K562 (cell line): ENCODE results near the gene PA2G4. TPM values are rescaled to one million over a fixed set of nuclear protein-coding genes. Genes with fewer than 3 reads are reported as not detected.

Experiments used
- HBP1 ChIP-seq: fragments of 450-650 bp; formaldehyde crosslinking; IDR thresholded peaks from 2 replicates; pipeline ENCODE4 v1.4.0; 2022; ENCODE audit warnings: missing genetic modification characterization
- LEF1 ChIP-seq: fragments of 450-650 bp; IDR thresholded peaks from 2 replicates; pipeline ENCODE4 v1.6.1; 2016; ENCODE audit warnings: mild to moderate bottlenecking
- MED1 ChIP-seq: sonication (generic); formaldehyde crosslinking; IDR thresholded peaks from 2 replicates; pipeline ENCODE4 v1.8.1; 2023; ENCODE audit warnings: missing genetic modification reagents, borderline replicate concordance
- NFATC3 ChIP-seq: fragments of 450-650 bp; IDR thresholded peaks from 2 replicates; pipeline ENCODE4 v1.6.1; 2017; ENCODE audit warnings: mild to moderate bottlenecking
- NFE2 ChIP-seq: IDR thresholded peaks from 2 replicates; pipeline ENCODE4 v1.6.1; 2014; ENCODE audit warnings: antibody characterized with exemption, low read depth
- NR2C1 ChIP-seq, 2 experiments: fragments of 450-650 bp; IDR thresholded peaks; 2 replicates each; pipeline ENCODE4 v1.6.1; 2017; ENCODE audit warnings: mild to moderate bottlenecking in 2 of 2, antibody characterized with exemption in 1 of 2, inconsistent platforms in 1 of 2, missing compliant biosample characterization in 1 of 2, missing genetic modification characterization in 1 of 2
- NR3C1 ChIP-seq: sonication (generic); formaldehyde crosslinking; IDR thresholded peaks from 2 replicates; pipeline ENCODE4 v1.8.1; 2022; ENCODE audit warnings: missing genetic modification reagents
- RBM25 ChIP-seq: fragments of 200-400 bp; formaldehyde crosslinking; IDR thresholded peaks from 2 replicates; pipeline ENCODE4 v1.6.1; 2018; ENCODE audit warnings: low read length, low read depth, moderate library complexity; ENCODE audit not compliant: severe bottlenecking
- SAP30 ChIP-seq: fragments of 200-600 bp; sonication (generic); IDR thresholded peaks from 2 replicates; pipeline ENCODE4 v1.6.1; 2012; ENCODE audit warnings: borderline replicate concordance, low read depth, mild to moderate bottlenecking, moderate library complexity, low read length, control low read depth, inconsistent platforms; ENCODE audit not compliant: insufficient read depth, poor library complexity, severe bottlenecking
- ZNF197 ChIP-seq: fragments of 200-800 bp; sonication (Bioruptor generic); IDR thresholded peaks from 2 replicates; pipeline ENCODE4 v1.6.1; 2016; ENCODE audit warnings: low read depth, missing genetic modification characterization, missing compliant biosample characterization
- ZNF224 ChIP-seq: sonication (generic); formaldehyde crosslinking; IDR thresholded peaks from 2 replicates; pipeline ENCODE4 v1.8.0; 2022; ENCODE audit warnings: mild to moderate bottlenecking, missing genetic modification reagents
- ZNF239 ChIP-seq: fragments of 250-450 bp; sonication (Bioruptor Pico); IDR thresholded peaks from 2 replicates; pipeline ENCODE4 v1.4.0; 2020; ENCODE audit warnings: mild to moderate bottlenecking
- ZNF282 ChIP-seq: sonication (generic); formaldehyde crosslinking; IDR thresholded peaks from 2 replicates; pipeline ENCODE4 v1.8.1; 2023; ENCODE audit warnings: missing genetic modification reagents
- ZNF57 ChIP-seq: fragments of 450-650 bp; formaldehyde crosslinking; IDR thresholded peaks from 2 replicates; pipeline ENCODE4 v1.4.0; 2020; ENCODE audit warnings: mild to moderate bottlenecking, moderate library complexity
- ZNF707 ChIP-seq: fragments of 250-450 bp; sonication (Bioruptor Pico); conservative IDR thresholded peaks from 2 replicates; pipeline ENCODE4 v1.8.0; 2022; ENCODE audit warnings: inconsistent platforms, mild to moderate bottlenecking, moderate library complexity
- ZNF766 ChIP-seq: fragments of 200-800 bp; sonication (Bioruptor generic); conservative IDR thresholded peaks from 2 replicates; pipeline ENCODE4 v1.6.1; 2016; ENCODE audit warnings: missing genetic modification characterization, missing compliant biosample characterization
- ZNF785 ChIP-seq: fragments of 250-450 bp; sonication (Bioruptor Pico); IDR thresholded peaks from 2 replicates; pipeline ENCODE4 v1.4.0; 2020; ENCODE audit warnings: mild to moderate bottlenecking
- polyA plus RNA-seq, 8 experiments: library from polyadenylated mRNA; depleted of rRNA in 4 of 8; stranded (reverse) in 5 of 8; unstranded in 3 of 8; fragments of >200 nt; fragmentation: Nextera tagmentation in 2 of 8; fragmentation: Illumina TruSeq in 1 of 8; extraction: Ambion mirVana in 2 of 8; extraction: Trizol in 1 of 8; gene quantifications; 2 replicates each; pipeline versions ENCODE4 v1.2.1 to v1.2.3, GENCODE V29; 2011 to 2014; ENCODE audit warnings: inconsistent platforms in 1 of 8, missing spikeins in 1 of 8
- total RNA-seq, 7 experiments: library from RNA; depleted of rRNA in 6 of 7; stranded (reverse); fragments of >200 nt in 6 of 7; fragmentation: Illumina TruSeq in 2 of 7; extraction: Trizol in 2 of 7; gene quantifications; 2 replicates each; pipeline versions ENCODE4 v1.2.1 to v1.2.3, GENCODE V29; 2011 to 2021; ENCODE audit warnings: low replicate concordance in 1 of 7
- TF ChIP-seq, protein P1 (sequence below): fragments of 250-450 bp; sonication (Bioruptor Pico); IDR thresholded peaks from 2 replicates; pipeline ENCODE4 v1.5.0; 2022; ENCODE audit warnings: mild to moderate bottlenecking
- TF ChIP-seq, protein P2 (sequence below): fragments of 250-450 bp; sonication (Bioruptor Pico); IDR thresholded peaks from 2 replicates; pipeline ENCODE4 v1.4.0; 2020; ENCODE audit warnings: mild to moderate bottlenecking, moderate library complexity, borderline replicate concordance
- TF ChIP-seq, protein P3 (sequence below): fragments of 450-650 bp; formaldehyde crosslinking; IDR thresholded peaks from 2 replicates; pipeline ENCODE4 v1.4.0; 2022; ENCODE audit warnings: missing genetic modification characterization

PA2G4 gene
- total and polyA plus RNA-seq, 9 of the 15 experiments (the other 6 are each of a cell fraction or from before 2014, with no cell fraction given), result 230 to 925 (median 638) TPM

DNA sequence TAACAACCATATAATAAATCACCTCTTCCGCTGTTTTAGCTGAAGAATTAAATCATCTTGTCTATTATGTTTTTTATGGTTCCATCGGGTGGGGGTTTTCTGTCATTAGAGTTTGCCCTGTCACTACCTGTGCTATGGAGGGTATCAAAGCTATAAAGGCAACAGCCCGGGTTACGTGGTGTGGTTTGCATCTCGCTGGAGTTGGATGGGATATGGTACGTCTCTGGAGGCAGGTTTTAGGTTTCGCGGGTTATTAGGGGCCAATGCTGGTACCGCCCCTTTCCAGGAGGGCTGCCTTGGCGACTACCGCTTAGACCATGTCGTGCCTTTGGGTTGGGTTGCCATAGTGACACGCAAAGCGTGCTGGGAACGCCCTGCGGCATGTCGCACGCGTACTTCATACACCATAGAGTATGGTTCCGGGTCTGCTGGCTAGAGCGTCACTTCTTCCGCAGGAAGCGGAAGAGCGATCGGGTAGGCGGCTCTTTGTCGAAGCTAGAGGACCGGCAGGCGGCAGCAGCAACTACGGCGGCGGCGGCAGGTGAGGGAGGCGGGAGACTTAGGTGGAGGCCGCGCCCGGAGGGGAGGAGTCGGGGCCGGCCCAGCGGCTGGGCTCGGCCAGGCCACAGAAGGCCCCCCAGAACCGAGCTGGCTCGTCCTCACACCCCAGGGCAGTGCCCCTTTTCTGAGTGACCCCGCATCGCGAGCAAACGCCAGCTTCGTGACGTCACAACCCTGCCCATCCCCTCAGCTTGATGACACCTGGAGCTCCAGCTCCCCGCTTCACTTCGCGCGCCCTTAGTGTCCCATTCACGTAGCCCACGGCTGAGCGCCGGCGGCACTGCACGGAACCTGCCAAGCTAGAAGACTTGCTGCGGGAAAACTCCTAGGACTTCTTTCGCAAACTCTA, 13.7 kb downstream of the PA2G4 start, which contains the start of gene ZC3H10 (continued):
- TF ChIP-seq ZNF239 (CRISPR knock-in tag) (no peak), ZNF766 (0 out of 2 replicates have a peak, but pooled peaks have one; percentile 58), ZNF785 (no peak), ZNF282 (CRISPR knock-in tag) (no peak), ZNF707 (CRISPR knock-in tag) (no peak; the same call in 1 of the 2 replicates), NFE2 (0 out of 2 replicates have a peak, but pooled peaks have one; percentile 1), LEF1 (peak; percentile 30; the same call in 1 of the 2 replicates), SAP30 (peak; percentile 35), HBP1 (CRISPR knock-in tag) (peak; percentile 98), NR3C1 (CRISPR knock-in tag) (no peak), NFATC3 (peak; percentile 54; the same call in 1 of the 2 replicates), ZNF224 (no peak), RBM25 (no peak), MED1 (CRISPR knock-in tag) (no peak), NR2C1 (IDR thresholded peaks at IDR 0.05) (peak; percentile 97), NR2C1 (tag; IDR thresholded peaks at IDR 0.05) (peak; percentile 99), ZNF57 (CRISPR knock-in tag) (no peak), ZNF197 (CRISPR knock-in tag) (no peak)
- TF ChIP-seq, protein P1, sequence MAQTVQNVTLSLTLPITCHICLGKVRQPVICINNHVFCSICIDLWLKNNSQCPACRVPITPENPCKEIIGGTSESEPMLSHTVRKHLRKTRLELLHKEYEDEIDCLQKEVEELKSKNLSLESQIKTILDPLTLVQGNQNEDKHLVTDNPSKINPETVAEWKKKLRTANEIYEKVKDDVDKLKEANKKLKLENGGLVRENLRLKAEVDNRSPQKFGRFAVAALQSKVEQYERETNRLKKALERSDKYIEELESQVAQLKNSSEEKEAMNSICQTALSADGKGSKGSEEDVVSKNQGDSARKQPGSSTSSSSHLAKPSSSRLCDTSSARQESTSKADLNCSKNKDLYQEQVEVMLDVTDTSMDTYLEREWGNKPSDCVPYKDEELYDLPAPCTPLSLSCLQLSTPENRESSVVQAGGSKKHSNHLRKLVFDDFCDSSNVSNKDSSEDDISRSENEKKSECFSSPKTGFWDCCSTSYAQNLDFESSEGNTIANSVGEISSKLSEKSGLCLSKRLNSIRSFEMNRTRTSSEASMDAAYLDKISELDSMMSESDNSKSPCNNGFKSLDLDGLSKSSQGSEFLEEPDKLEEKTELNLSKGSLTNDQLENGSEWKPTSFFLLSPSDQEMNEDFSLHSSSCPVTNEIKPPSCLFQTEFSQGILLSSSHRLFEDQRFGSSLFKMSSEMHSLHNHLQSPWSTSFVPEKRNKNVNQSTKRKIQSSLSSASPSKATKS (CRISPR knock-in tag), result 0 out of 2 replicates have a peak, but pooled peaks have one; percentile 56
- TF ChIP-seq, protein P2, sequence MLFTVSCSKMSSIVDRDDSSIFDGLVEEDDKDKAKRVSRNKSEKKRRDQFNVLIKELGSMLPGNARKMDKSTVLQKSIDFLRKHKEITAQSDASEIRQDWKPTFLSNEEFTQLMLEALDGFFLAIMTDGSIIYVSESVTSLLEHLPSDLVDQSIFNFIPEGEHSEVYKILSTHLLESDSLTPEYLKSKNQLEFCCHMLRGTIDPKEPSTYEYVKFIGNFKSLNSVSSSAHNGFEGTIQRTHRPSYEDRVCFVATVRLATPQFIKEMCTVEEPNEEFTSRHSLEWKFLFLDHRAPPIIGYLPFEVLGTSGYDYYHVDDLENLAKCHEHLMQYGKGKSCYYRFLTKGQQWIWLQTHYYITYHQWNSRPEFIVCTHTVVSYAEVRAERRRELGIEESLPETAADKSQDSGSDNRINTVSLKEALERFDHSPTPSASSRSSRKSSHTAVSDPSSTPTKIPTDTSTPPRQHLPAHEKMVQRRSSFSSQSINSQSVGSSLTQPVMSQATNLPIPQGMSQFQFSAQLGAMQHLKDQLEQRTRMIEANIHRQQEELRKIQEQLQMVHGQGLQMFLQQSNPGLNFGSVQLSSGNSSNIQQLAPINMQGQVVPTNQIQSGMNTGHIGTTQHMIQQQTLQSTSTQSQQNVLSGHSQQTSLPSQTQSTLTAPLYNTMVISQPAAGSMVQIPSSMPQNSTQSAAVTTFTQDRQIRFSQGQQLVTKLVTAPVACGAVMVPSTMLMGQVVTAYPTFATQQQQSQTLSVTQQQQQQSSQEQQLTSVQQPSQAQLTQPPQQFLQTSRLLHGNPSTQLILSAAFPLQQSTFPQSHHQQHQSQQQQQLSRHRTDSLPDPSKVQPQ (CRISPR knock-in tag), result no peak
- TF ChIP-seq, protein P3, sequence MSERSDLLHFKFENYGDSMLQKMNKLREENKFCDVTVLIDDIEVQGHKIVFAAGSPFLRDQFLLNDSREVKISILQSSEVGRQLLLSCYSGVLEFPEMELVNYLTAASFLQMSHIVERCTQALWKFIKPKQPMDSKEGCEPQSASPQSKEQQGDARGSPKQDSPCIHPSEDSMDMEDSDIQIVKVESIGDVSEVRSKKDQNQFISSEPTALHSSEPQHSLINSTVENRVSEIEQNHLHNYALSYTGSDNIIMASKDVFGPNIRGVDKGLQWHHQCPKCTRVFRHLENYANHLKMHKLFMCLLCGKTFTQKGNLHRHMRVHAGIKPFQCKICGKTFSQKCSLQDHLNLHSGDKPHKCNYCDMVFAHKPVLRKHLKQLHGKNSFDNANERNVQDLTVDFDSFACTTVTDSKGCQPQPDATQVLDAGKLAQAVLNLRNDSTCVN, result peak; percentile 98; the same call in 1 of the 2 replicates
